ENCODE data around the gene SUPT20H.

GRCh38 chr13:37069597-37070103 lies 10.2 kb upstream of the SUPT20H start:
- TF ChIP-seq, protein P1, sequence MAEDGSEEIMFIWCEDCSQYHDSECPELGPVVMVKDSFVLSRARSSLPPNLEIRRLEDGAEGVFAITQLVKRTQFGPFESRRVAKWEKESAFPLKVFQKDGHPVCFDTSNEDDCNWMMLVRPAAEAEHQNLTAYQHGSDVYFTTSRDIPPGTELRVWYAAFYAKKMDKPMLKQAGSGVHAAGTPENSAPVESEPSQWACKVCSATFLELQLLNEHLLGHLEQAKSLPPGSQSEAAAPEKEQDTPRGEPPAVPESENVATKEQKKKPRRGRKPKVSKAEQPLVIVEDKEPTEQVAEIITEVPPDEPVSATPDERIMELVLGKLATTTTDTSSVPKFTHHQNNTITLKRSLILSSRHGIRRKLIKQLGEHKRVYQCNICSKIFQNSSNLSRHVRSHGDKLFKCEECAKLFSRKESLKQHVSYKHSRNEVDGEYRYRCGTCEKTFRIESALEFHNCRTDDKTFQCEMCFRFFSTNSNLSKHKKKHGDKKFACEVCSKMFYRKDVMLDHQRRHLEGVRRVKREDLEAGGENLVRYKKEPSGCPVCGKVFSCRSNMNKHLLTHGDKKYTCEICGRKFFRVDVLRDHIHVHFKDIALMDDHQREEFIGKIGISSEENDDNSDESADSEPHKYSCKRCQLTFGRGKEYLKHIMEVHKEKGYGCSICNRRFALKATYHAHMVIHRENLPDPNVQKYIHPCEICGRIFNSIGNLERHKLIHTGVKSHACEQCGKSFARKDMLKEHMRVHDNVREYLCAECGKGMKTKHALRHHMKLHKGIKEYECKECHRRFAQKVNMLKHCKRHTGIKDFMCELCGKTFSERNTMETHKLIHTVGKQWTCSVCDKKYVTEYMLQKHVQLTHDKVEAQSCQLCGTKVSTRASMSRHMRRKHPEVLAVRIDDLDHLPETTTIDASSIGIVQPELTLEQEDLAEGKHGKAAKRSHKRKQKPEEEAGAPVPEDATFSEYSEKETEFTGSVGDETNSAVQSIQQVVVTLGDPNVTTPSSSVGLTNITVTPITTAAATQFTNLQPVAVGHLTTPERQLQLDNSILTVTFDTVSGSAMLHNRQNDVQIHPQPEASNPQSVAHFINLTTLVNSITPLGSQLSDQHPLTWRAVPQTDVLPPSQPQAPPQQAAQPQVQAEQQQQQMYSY (CRISPR knock-in tag; IDR thresholded peaks at IDR 0.05): no peak
- no peak for TF ChIP-seq PCBP1 (IDR thresholded peaks at IDR 0.05; ENCODE audit: borderline replicate concordance, low read depth, low read length)
